OCI-M2 (cell line): ENCODE measurements around the gene OR51Q1.

Experiments
- DNase-seq: peaks from one replicate; lab custom pipeline; 2025; ENCODE audit not compliant: unreplicated experiment; lab: John Stamatoyannopoulos, UW

The OR51Q1 gene, protein sequence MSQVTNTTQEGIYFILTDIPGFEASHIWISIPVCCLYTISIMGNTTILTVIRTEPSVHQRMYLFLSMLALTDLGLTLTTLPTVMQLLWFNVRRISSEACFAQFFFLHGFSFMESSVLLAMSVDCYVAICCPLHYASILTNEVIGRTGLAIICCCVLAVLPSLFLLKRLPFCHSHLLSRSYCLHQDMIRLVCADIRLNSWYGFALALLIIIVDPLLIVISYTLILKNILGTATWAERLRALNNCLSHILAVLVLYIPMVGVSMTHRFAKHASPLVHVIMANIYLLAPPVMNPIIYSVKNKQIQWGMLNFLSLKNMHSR

DNA sequence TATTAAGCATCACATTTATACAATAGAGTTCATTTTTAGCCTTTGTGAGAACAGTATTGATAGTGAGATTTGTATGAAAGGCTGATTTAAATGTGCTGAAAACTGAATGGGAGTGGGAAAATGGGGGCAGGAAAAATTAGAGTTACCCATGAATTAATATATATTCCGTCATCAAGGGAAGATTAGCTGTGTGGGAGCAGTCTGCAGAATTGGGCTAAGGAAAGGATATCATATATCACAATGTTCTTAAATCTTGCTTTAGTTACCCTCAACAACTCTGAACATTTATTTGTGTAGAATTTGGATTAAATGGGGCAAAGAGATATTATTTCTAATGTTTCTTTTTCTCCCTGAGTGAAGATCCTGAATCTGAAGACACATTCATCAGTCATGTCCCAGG is at the start of gene OR51Q1:
OR51Q1 (plus strand) TSS at position 301 of the 400 bp plus-strand sequence; CDS start at position 391, 90 bp downstream.
- DNase-seq = no peak

GRCh38 chr11:5380740-5381342 is 41.1 kb upstream of the OR51Q1 start:
- peak; percentile 51 for DNase-seq

- no peak for DNase-seq
Measured at GRCh38 chr11:5383576-5383975, 38.3 kb upstream of the OR51Q1 start, which contains the start of gene OR51M1. Gene OR51M1, plus strand, starts transcription at chr11:5383812. Its CDS starts 5,587 bp downstream, at chr11:5389399.

GRCh38 chr11:5384335-5384734 is 37.6 kb upstream of the OR51Q1 start:
- no peak for DNase-seq

DNA sequence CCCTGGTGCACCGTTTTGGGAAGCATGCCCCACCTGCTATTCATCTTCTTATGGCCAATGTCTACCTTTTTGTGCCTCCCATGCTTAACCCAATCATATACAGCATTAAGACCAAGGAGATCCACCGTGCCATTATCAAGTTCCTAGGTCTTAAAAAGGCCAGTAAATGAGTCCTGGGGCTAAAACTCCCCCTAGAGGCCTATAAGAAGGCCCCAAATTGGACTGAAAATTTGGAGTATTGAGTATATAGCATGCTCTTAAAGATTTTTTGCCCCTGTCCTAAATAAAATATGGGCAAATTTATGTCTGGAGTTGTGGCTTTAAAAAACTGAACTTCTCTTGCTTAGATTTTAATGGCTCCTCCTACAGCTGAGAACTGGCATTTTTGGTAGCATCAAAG is 31.7 kb upstream of the OR51Q1 start:
- DNase-seq = no peak

DNA sequence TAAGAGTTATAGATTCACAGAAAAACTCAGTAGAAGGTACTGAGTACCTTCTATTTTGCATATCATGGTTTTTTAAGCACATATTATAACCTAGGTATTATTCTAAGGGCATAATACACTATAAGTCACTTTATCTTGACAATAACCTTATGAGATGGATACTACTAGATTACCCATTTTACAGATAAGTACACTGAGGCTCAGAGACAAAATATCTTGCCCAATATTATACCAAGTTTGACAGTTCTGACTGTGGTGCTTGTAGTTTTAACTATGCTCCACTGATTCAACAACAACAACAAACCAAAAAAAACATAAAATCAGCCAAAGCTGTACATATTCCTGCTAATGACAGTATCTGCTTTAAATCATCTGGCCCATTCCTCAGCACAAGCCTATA is 27.8 kb upstream of the OR51Q1 start:
- no peak for DNase-seq

DNA sequence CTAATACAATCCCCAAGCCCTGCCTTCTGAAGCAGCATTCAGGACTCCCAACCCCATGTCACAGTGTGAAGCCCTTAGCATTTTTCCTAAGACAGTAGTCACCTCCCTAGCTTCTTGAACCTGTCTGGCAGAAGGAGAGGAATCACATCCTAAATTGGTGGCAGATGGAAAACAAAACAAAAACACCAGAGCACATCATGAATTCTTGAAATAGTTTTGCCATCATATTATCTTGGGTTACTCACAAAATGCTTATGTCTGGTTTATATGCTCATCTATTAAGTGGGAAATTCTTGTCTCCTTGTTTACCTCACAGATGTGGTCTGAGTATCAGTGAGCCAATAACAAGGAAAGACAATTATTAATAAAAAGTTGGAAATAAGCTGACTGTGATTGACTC is 23.0 kb upstream of the OR51Q1 start:
- DNase-seq = no peak

- DNase-seq = no peak
Measured at GRCh38 chr11:5405173-5405572, 16.7 kb upstream of the OR51Q1 start.

- DNase-seq = no peak
Measured at GRCh38 chr11:5420993-5421392, 918 bp upstream of the OR51Q1 start.

DNA sequence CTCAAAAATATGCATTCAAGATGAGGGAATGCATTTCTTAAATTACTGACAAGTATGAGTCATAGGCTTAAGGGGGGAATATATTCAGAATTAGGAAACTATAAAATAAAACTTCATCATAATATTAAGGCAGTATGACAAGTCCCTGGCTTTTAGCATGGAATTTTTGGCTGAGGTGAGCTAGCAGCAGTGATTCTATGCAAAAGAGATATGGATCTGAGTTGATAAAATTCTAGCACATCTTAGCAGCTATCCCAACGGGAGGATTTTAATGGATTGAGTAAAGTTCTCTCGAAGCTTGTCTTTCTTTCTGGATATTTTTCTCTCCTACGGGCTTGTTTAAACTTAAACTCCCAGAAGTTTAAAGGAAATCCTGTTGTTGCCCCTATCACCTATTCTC is 1.2 kb downstream of the OR51Q1 start:
- no peak for DNase-seq

- DNase-seq = no peak
Measured at GRCh38 chr11:5441414-5441813, 19.5 kb downstream of the OR51Q1 start, which contains the start of gene OR51I1. Gene OR51I1, minus strand, starts transcription at chr11:5441514. Its CDS starts 0 bp downstream, at chr11:5441514.

DNA sequence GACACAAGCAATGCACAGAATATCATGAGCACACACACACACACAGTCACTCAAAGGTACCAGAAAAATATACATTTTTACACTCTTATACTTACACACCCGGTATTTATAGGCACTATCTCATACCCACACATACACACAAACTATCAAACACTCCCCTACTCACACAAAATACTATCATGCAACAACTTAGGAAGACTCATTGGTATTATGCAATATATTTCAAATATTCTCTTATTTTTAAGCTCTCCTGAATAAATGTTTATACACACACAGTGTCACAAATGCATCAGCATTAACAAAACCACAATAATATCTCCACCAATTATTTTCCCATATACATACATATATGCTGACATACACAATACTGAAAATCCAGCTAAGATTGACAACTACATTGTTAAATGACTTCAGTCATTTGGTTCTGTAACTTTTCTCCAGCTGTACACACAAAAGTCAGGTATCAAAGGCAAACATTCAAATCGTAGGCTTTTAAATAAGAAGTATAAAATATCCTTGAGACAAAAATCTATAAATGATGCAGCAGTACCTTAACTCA is 22.0 kb downstream of the OR51Q1 start:
- no peak for DNase-seq

DNA sequence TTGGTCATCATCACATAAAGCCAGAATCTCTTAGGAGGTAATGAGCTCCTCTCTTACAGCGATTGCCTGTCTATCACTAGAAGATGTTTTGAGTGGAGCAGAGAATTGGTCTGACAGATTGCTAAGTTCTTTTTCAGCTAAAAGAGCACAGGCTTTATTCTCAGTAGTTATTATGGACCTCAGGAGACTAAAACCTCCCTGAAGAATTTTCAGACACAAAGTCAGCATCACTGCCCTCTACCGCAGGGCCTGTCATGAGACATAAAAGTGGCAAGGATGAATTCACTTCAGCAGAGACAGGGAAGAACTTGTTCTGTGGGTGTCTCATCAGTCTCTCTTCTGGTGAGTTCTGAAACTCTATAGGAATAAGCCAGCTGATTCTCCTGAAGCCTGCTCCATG is 27.1 kb downstream of the OR51Q1 start, which contains the start of gene OR51I2:
OR51I2 (plus strand) TSS at position 301 of the 400 bp plus-strand sequence. CDS start 4,166 bp downstream, outside the sequence.
- no peak for DNase-seq

GRCh38 chr11:5449432-5449831 is 27.5 kb downstream of the OR51Q1 start:
- DNase-seq = no peak

GRCh38 chr11:5460983-5461621 is 39.2 kb downstream of the OR51Q1 start:
- no peak for DNase-seq

DNA sequence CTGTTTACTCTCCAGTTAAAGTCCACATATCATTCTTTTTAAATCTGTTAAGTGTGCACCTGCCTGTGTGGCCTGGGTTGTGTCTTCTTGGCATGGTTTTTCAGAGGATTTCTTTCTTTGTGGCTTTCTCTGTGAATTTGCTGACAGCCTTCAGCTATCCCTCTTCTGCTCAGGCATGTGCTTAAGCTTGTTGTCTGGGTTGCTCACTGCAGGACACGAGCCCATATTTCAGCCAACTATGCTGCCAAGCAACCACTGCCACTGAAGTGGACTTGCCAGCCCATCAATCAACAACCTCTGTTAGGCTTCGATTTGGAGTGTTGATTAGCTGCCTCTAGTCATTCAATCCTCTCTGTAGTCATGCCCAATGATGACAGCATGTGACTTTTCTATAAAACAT is 45.6 kb downstream of the OR51Q1 start:
- DNase-seq = no peak
